Nasal cavity respiratory epithelium epithelial cell of viscerocranial mucosa (primary cell): ENCODE results near the gene HOXD13. TPM values are rescaled to one million over a fixed set of nuclear protein-coding genes. Genes with fewer than 3 reads are reported as not detected.

ENCODE experiments used
- total RNA-seq: library from RNA; depleted of rRNA; stranded (reverse); fragments of >200 nt; gene quantifications from 2 replicates; pipeline ENCODE4 v1.2.3, GENCODE V29; 2014

HOXD13 gene
- not detected in 2 replicates for total RNA-seq

GRCh38 chr2:176092270-176093144 is at the start of gene HOXD13:
Gene HOXD13 (plus strand): TSS chr2:176092721. CDS start chr2:176092891, 170 bp downstream.

DNA sequence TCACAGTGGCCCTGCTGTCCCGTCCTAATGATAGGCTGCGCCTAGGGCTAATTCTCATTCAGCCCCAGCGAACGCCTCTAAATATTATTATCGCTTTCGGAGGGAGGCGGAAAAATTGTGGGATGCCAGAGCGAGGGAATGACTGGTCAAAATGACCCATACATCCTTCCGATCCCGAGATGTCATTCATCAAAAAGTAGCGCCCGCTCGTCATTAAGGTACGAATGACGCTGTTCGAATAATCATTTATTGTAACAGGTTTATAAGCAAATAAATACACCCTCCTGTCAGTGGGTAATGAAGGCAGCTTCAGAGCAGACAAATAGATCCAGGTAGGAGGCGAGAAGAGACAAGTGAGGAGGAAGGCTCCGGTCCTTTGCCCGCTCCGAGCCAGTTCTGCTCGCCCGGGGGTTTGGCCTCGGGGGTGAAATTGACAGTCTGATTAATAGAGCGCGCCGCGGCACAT is 8.7 kb upstream of the HOXD13 start, which contains the start of gene EVX2:
EVX2 (minus strand) TSS at position 167 of the 466 bp plus-strand sequence. CDS start 186 bp downstream, outside the sequence.

DNA sequence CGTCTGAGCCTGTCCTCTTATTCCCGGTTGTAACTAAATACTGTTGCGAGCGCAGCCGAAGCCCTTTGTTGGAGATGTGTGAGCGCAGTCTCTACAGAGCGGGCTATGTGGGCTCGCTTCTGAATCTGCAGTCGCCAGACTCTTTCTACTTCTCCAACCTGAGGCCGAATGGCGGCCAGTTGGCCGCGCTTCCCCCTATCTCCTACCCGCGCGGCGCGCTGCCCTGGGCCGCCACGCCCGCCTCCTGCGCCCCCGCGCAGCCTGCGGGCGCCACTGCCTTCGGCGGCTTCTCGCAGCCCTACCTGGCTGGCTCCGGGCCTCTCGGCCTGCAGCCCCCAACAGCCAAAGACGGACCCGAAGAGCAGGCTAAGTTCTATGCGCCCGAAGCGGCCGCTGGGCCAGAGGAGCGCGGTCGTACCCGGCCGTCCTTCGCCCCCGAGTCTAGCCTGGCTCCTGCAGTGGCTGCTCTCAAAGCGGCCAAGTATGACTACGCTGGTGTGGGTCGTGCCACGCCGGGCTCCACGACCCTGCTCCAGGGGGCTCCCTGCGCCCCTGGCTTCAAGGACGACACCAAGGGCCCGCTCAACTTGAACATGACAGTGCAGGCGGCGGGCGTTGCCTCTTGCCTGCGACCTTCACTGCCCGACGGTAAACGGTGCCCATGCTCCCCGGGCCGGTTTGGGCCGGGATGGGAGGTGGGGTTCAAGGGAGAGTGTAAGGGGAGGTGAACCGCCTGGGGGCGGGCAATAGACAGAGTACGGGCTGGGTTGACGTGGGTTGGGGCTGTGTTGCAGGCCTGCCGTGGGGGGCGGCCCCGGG is 7.4 kb downstream of the HOXD13 start, which contains the start of gene HOXD12:
HOXD12 (plus strand) TSS at position 68 of the 819 bp plus-strand sequence; CDS start at position 75, 7 bp downstream.

GRCh38 chr2:176106581-176107539 is 14.3 kb downstream of the HOXD13 start, which contains the start of gene HOXD11:
Gene HOXD11 (plus strand): TSS chr2:176107280. CDS start chr2:176107356, 76 bp downstream.

GRCh38 chr2:176115883-176116813 is 23.6 kb downstream of the HOXD13 start, which contains the start of gene HOXD10:
Gene HOXD10 (plus strand): TSS chr2:176116778. CDS start chr2:176116834, 56 bp downstream.

DNA sequence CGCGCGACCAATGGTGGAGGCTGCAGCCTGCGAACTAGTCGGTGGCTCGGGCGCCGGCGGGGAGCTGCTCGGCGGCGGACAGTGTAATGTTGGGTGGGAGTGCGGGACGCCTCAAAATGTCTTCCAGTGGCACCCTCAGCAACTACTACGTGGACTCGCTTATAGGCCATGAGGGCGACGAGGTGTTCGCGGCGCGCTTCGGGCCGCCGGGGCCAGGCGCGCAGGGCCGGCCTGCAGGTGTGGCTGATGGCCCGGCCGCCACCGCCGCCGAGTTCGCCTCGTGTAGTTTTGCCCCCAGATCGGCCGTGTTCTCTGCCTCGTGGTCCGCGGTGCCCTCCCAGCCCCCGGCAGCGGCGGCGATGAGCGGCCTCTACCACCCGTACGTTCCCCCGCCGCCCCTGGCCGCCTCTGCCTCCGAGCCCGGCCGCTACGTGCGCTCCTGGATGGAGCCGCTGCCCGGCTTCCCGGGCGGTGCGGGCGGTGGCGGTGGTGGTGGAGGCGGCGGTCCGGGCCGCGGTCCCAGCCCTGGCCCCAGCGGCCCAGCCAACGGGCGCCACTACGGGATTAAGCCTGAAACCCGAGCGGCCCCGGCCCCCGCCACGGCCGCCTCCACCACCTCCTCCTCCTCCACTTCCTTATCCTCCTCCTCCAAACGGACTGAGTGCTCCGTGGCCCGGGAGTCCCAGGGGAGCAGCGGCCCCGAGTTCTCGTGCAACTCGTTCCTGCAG is 30.3 kb downstream of the HOXD13 start, which contains the start of gene HOXD9:
HOXD9 (plus strand) TSS at position 37 of the 728 bp plus-strand sequence; CDS start at position 87, 50 bp downstream.

DNA sequence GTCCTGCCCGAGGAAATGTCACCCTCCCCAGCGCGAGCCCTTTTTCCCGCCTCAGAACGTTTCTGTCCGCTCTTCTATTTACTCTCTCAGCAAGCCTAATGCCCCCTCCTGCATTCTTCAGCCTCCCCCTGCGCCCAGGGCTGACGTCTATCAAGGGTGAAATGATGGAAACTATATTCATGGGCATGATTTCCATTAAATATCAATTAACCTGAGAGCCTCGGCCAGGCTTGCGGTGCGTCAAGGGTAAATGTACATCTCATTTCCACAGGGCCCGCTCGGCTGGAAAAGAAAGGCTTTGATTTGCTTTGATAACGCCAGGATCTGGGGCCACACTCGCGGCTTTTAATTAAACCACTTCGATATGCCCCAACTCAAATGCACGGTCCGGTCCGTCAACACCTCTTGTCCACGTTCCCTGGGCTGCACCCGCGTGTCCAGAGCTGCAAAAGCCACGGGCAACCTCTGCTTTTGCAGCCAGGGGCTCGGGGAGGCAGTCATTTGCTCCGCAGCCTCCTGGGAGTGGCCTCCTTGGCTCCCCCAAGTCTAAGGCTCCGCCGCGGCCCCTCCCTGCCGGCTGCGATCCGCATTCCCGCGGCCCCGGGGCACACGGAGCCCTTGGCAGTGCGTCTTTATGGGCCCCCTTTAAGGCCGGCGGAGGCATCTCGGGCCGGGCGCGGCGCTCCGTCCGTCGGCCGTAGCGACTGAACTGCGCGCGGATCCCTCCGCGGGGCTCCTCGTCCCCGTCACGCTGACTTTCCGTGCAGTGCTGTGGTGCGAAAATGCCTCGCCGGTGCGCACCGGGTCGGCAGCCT is 36.7 kb downstream of the HOXD13 start, which contains the start of gene HOXD8:
HOXD8 (plus strand) TSS at position 724 of the 815 bp plus-strand sequence. CDS start 662 bp downstream, outside the sequence.

Other genes starting within 250 kb of the HOXD13 start
- gene LNPK, start 90.5 kb upstream of the HOXD13 start, total RNA-seq = 17.4 and 35.1 TPM in 2 replicates
- gene EVX2, start 8.8 kb upstream of the HOXD13 start, total RNA-seq = not detected in 2 replicates
- not detected in 2 replicates for gene HOXD12, start 7.1 kb downstream of the HOXD13 start, total RNA-seq
- gene HOXD11, start 14.6 kb downstream of the HOXD13 start, total RNA-seq = not detected in 2 replicates
- not detected in 2 replicates for gene HOXD10, start 24.1 kb downstream of the HOXD13 start, total RNA-seq
- not detected in 2 replicates for gene HOXD9, start 30.0 kb downstream of the HOXD13 start, total RNA-seq
- not detected in 2 replicates for gene HOXD8, start 37.0 kb downstream of the HOXD13 start, total RNA-seq
- gene HOXD4, start 58.8 kb downstream of the HOXD13 start, total RNA-seq = not detected in 2 replicates
- not detected in 2 replicates for gene HOXD3, start 64.6 kb downstream of the HOXD13 start, total RNA-seq
- gene HOXD1, start 95.9 kb downstream of the HOXD13 start, total RNA-seq = not detected in 2 replicates
- 27.0 and 31.5 TPM in 2 replicates for gene MTX2, start 176.7 kb downstream of the HOXD13 start, total RNA-seq